Measurements from ENCODE around the gene TMEM221. TPM values are rescaled to one million over a fixed set of nuclear protein-coding genes. Genes with fewer than 3 reads are reported as not detected.
"Not testable (repeated sequence)": the region's sequence is repeated elsewhere in the genome, so short reads cannot be mapped to it uniquely, and the experiment has no call there.

TMEM221 gene
- total and polyA plus RNA-seq, 4 experiments from 2014 or later, result 0.09 TPM; not detected in 3

GRCh38 chr19:17482877-17483604 is 34.6 kb upstream of the TMEM221 start:
- H3K4me1 ChIP-seq (ENCODE audit: insufficient read depth, low read length), result peaks cover 7% of the 10 kb centered on the region
- no peaks in the 10 kb centered on the region for H3K9me3 ChIP-seq (ENCODE audit: control insufficient read depth in 1 of 2, low read length in 2 of 2)
- Mint-ChIP-seq H3K36me3 (no peaks in the 10 kb centered on the region), H3K27ac (peak overlapping the region in 2 of 7 donors; percentile 23 to 74), H3K4me1 (peaks cover 4 to 11% (median 6%) of the 10 kb centered on the region in 4 donors), H3K27me3 (no peaks in the 10 kb centered on the region), H3K9me3 (no peaks in the 10 kb centered on the region), H3K4me3 (no peak overlapping the region)
- ChIA-PET POLR2A (ENCODE audit: partially characterized antibody) (no interaction called here), CTCF (ENCODE audit: partially characterized antibody) (interaction anchor here (0.5 kb wide), 1 partner anchor 70 kb away, joined by 3 read pairs; no protein-coding TSS in a partner anchor)
- H3K4me3 ChIP-seq (ENCODE audit: low read length in 2 of 2), result no peak overlapping the region
- intact Hi-C loops (cut with micrococcal nuclease), result no loop called here
- H3K27ac ChIP-seq (ENCODE audit: low read depth, low read length), result no peak overlapping the region
- no peaks in the 10 kb centered on the region for H3K36me3 ChIP-seq (ENCODE audit: insufficient read depth, low read length)
- DNase-seq, result no peak
- H3K27me3 ChIP-seq (ENCODE audit: insufficient read depth, low read length), result no peaks in the 10 kb centered on the region

GRCh38 chr19:17481986-17482385 is 33.5 kb upstream of the TMEM221 start:
- H3K9me3 ChIP-seq (ENCODE audit: control insufficient read depth in 1 of 2, low read length in 2 of 2), result no peaks in the 10 kb centered on the region
- no peak for DNase-seq
- Mint-ChIP-seq H3K27me3 (no peaks in the 10 kb centered on the region), H3K27ac (no peak overlapping the region), H3K9me3 (no peaks in the 10 kb centered on the region), H3K4me1 (peaks cover 0 to 6% (median 3%) of the 10 kb centered on the region in 4 donors), H3K4me3 (no peak overlapping the region), H3K36me3 (no peaks in the 10 kb centered on the region)
- H3K27ac ChIP-seq (ENCODE audit: low read depth, low read length), result no peak overlapping the region
- POLR2A ChIA-PET (ENCODE audit: partially characterized antibody), result no interaction called here
- intact Hi-C loops (cut with micrococcal nuclease), result no loop called here
- H3K27me3 ChIP-seq (ENCODE audit: insufficient read depth, low read length), result no peaks in the 10 kb centered on the region
- no peak overlapping the region for H3K4me3 ChIP-seq (ENCODE audit: low read length in 2 of 2)
- CTCF ChIA-PET (ENCODE audit: partially characterized antibody), result no interaction called here
- no peaks in the 10 kb centered on the region for H3K36me3 ChIP-seq (ENCODE audit: insufficient read depth, low read length)
- H3K4me1 ChIP-seq (ENCODE audit: insufficient read depth, low read length), result no peaks in the 10 kb centered on the region

- CTCF ChIA-PET (ENCODE audit: partially characterized antibody), result no interaction called here
- Mint-ChIP-seq H3K36me3 (no peaks in the 10 kb centered on the region), H3K4me1 (peaks cover 0 to 6% (median under 1%) of the 10 kb centered on the region in 4 donors)
These were observed 30.9 kb upstream of the TMEM221 start for GRCh38 chr19:17479325-17479791.

GRCh38 chr19:17475541-17476115 is 27.2 kb upstream of the TMEM221 start:
- Mint-ChIP-seq H3K36me3 (no peaks in the 10 kb centered on the region), H3K27me3 (no peaks in the 10 kb centered on the region), H3K4me1 (peaks cover 4 to 17% (median 8%) of the 10 kb centered on the region in 4 donors), H3K4me3 (no peak overlapping the region), H3K9me3 (no peaks in the 10 kb centered on the region), H3K27ac (peak overlapping the region in 1 of 7 donors; percentile 23)
- Histone ChIP-seq H3K4me1 (ENCODE audit: insufficient read depth, low read length) (peaks cover 11% of the 10 kb centered on the region), H3K27ac (ENCODE audit: low read depth, low read length) (no peak overlapping the region), H3K27me3 (ENCODE audit: insufficient read depth, low read length) (no peaks in the 10 kb centered on the region), H3K9me3 (ENCODE audit: control insufficient read depth in 1 of 2, low read length in 2 of 2) (no peaks in the 10 kb centered on the region), H3K4me3 (ENCODE audit: low read length in 2 of 2) (no peak overlapping the region), H3K36me3 (ENCODE audit: insufficient read depth, low read length) (no peaks in the 10 kb centered on the region)
- DNase-seq, result no peak
- CTCF ChIA-PET (ENCODE audit: partially characterized antibody), result no interaction called here
- POLR2A ChIA-PET (ENCODE audit: partially characterized antibody), result no interaction called here
- intact Hi-C loops (cut with micrococcal nuclease), result no loop called here

More at GRCh38 chr19:17479325-17479791, 30.9 kb upstream of the TMEM221 start:
- DNase-seq, result no peak
- no peak overlapping the region for H3K4me3 ChIP-seq (ENCODE audit: low read length in 2 of 2)
- H3K9me3 ChIP-seq (ENCODE audit: control insufficient read depth in 1 of 2, low read length in 2 of 2), result no peaks in the 10 kb centered on the region
- Mint-ChIP-seq H3K27me3 (no peaks in the 10 kb centered on the region), H3K4me3 (no peak overlapping the region), H3K9me3 (no peaks in the 10 kb centered on the region), H3K27ac (no peak overlapping the region)
- intact Hi-C loops (cut with micrococcal nuclease), result no loop called here
- H3K4me1 ChIP-seq (ENCODE audit: insufficient read depth, low read length), result no peaks in the 10 kb centered on the region
- H3K27ac ChIP-seq (ENCODE audit: low read depth, low read length), result no peak overlapping the region
- POLR2A ChIA-PET (ENCODE audit: partially characterized antibody), result no interaction called here
- no peaks in the 10 kb centered on the region for H3K36me3 ChIP-seq (ENCODE audit: insufficient read depth, low read length)
- H3K27me3 ChIP-seq (ENCODE audit: insufficient read depth, low read length), result no peaks in the 10 kb centered on the region

- H3K9me3 ChIP-seq (ENCODE audit: control insufficient read depth in 1 of 2, low read length in 2 of 2); H3K36me3 Mint-ChIP-seq; H3K4me3 Mint-ChIP-seq; H3K27ac ChIP-seq (ENCODE audit: low read depth, low read length); DNase-seq; H3K27me3 ChIP-seq (ENCODE audit: insufficient read depth, low read length); H3K4me3 ChIP-seq (ENCODE audit: low read length in 2 of 2); POLR2A ChIA-PET (ENCODE audit: partially characterized antibody); H3K27me3 Mint-ChIP-seq; H3K9me3 Mint-ChIP-seq; H3K36me3 ChIP-seq (ENCODE audit: insufficient read depth, low read length); intact Hi-C loops (cut with micrococcal nuclease); CTCF ChIA-PET (ENCODE audit: partially characterized antibody): not testable (repeated sequence)
- peaks cover 11% of the 10 kb centered on the region for H3K4me1 ChIP-seq (ENCODE audit: insufficient read depth, low read length)
- H3K4me1 Mint-ChIP-seq, result peaks cover 4 to 17% (median 9%) of the 10 kb centered on the region in 4 donors
- H3K27ac Mint-ChIP-seq, result peak overlapping the region in 1 of 7 donors; percentile 22
These were observed 26.6 kb upstream of the TMEM221 start for GRCh38 chr19:17475011-17475540.

- POLR2A ChIA-PET (ENCODE audit: partially characterized antibody), result no interaction called here
- H3K4me1 ChIP-seq (ENCODE audit: insufficient read depth, low read length), result peaks cover 11% of the 10 kb centered on the region
These were observed 24.6 kb upstream of the TMEM221 start for GRCh38 chr19:17473041-17473440.

More at GRCh38 chr19:17473041-17473440, 24.6 kb upstream of the TMEM221 start:
- H3K27ac ChIP-seq (ENCODE audit: low read depth, low read length), result no peak overlapping the region
- Mint-ChIP-seq H3K9me3 (no peaks in the 10 kb centered on the region), H3K27me3 (no peaks in the 10 kb centered on the region), H3K36me3 (peaks cover 0 to 3% of the 10 kb centered on the region in 2 donors), H3K4me1 (peaks cover 9 to 37% (median 18%) of the 10 kb centered on the region in 4 donors), H3K27ac (peak overlapping the region in 3 of 7 donors; percentile 41 to 47 (median 44)), H3K4me3 (peak overlapping the region in 2 of 8 donors; percentile 5 to 52)
- H3K36me3 ChIP-seq (ENCODE audit: insufficient read depth, low read length), result no peaks in the 10 kb centered on the region
- CTCF ChIA-PET (ENCODE audit: partially characterized antibody), result interaction anchor here (1.7 kb wide), 1 partner anchor 9 kb away, joined by 4 read pairs; no protein-coding TSS in a partner anchor
- no peak for DNase-seq
- H3K4me3 ChIP-seq (ENCODE audit: low read length in 2 of 2), result no peak overlapping the region
- intact Hi-C loops (cut with micrococcal nuclease), result no loop called here
- no peaks in the 10 kb centered on the region for H3K27me3 ChIP-seq (ENCODE audit: insufficient read depth, low read length)
- H3K9me3 ChIP-seq (ENCODE audit: control insufficient read depth in 1 of 2, low read length in 2 of 2), result no peaks in the 10 kb centered on the region
